ENCODE results near the gene KASH5. TPM values are rescaled to one million over a fixed set of nuclear protein-coding genes. Genes with fewer than 3 reads are reported as not detected.

The KASH5 gene
- total and polyA plus RNA-seq, 2 of the 13 experiments (the other 11 are each of a cell fraction or from before 2014, with no cell fraction given) = not detected

- TF ChIP-seq ZNF512B (CRISPR knock-in tag; IDR thresholded peaks at IDR 0.05; ENCODE audit: borderline replicate concordance) (no peak), MYC (CRISPR knock-in tag; IDR thresholded peaks at IDR 0.05; ENCODE audit: borderline replicate concordance) (no peak), SIN3A (IDR thresholded peaks at IDR 0.05; ENCODE audit: borderline replicate concordance, low read depth, low read length) (0 out of 2 replicates have a peak, but pooled peaks have one; percentile 29), HES4 (CRISPR knock-in tag; IDR thresholded peaks at IDR 0.05; ENCODE audit: borderline replicate concordance) (peak; percentile 96; the same call in 1 of the 2 replicates), ZNF589 (CRISPR knock-in tag; conservative IDR thresholded peaks at IDR 0.05) (no peak), ZBTB3 (CRISPR knock-in tag; IDR thresholded peaks at IDR 0.05; ENCODE audit: borderline replicate concordance, low read depth) (0 out of 2 replicates have a peak, but pooled peaks have one; percentile 42), ZNF337 (CRISPR knock-in tag; IDR thresholded peaks at IDR 0.05; ENCODE audit: borderline replicate concordance, low read depth) (no peak), AFF4 (CRISPR knock-in tag; IDR thresholded peaks at IDR 0.05) (no peak), CBFB (CRISPR knock-in tag; IDR thresholded peaks at IDR 0.05) (no peak), MXD3 (CRISPR knock-in tag; IDR thresholded peaks at IDR 0.05) (no peak), JUNB (CRISPR knock-in tag; IDR thresholded peaks at IDR 0.05; ENCODE audit: borderline replicate concordance) (no peak), ZNF777 (CRISPR knock-in tag; IDR thresholded peaks at IDR 0.05) (no peak), ATRX (CRISPR knock-in tag; IDR thresholded peaks at IDR 0.05; ENCODE audit: borderline replicate concordance) (no peak)
- TF ChIP-seq, protein P1, sequence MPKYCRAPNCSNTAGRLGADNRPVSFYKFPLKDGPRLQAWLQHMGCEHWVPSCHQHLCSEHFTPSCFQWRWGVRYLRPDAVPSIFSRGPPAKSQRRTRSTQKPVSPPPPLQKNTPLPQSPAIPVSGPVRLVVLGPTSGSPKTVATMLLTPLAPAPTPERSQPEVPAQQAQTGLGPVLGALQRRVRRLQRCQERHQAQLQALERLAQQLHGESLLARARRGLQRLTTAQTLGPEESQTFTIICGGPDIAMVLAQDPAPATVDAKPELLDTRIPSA (CRISPR knock-in tag; IDR thresholded peaks at IDR 0.05; ENCODE audit: borderline replicate concordance) = no peak
- TF ChIP-seq, protein P2, sequence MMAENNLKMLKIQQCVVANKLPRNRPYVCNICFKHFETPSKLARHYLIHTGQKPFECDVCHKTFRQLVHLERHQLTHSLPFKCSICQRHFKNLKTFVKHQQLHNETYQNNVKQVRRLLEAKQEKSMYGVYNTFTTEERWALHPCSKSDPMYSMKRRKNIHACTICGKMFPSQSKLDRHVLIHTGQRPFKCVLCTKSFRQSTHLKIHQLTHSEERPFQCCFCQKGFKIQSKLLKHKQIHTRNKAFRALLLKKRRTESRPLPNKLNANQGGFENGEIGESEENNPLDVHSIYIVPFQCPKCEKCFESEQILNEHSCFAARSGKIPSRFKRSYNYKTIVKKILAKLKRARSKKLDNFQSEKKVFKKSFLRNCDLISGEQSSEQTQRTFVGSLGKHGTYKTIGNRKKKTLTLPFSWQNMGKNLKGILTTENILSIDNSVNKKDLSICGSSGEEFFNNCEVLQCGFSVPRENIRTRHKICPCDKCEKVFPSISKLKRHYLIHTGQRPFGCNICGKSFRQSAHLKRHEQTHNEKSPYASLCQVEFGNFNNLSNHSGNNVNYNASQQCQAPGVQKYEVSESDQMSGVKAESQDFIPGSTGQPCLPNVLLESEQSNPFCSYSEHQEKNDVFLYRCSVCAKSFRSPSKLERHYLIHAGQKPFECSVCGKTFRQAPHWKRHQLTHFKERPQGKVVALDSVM (CRISPR knock-in tag; IDR thresholded peaks at IDR 0.05) = 0 out of 2 replicates have a peak, but pooled peaks have one; percentile 8
Measured at GRCh38 chr19:49442771-49443365, 54.8 kb downstream of the KASH5 start (continued).

Data from HepG2 (cell line).